K562 (cell line): Measurements from ENCODE around the gene CFAP53.

Experiments used
- ATF2 ChIP-seq: sonication (generic); formaldehyde crosslinking; IDR thresholded peaks from 2 replicates; pipeline ENCODE4 v1.8.1; 2022; ENCODE audit warnings: missing genetic modification reagents
- CTCF ChIP-seq, 3 experiments: IDR thresholded peaks in 2 of 3; conservative IDR thresholded peaks in 1 of 3; 2 replicates each; pipeline ENCODE4 v1.5.1; 2011 to 2012; ENCODE audit warnings: low read length in 3 of 3, mild to moderate bottlenecking in 3 of 3, control low read depth in 2 of 3, improper control_type of control experiment in 1 of 3, inconsistent platforms in 1 of 3, low read depth in 1 of 3, mixed read lengths in 1 of 3, moderate library complexity in 1 of 3; ENCODE audit not compliant: insufficient read depth in 2 of 3
- EZH2 ChIP-seq: IDR thresholded peaks from 2 replicates; pipeline ENCODE4 v1.6.1; 2012; ENCODE audit warnings: low read depth, mild to moderate bottlenecking, inconsistent platforms, low read length, borderline replicate concordance
- FOS ChIP-seq: IDR thresholded peaks from 3 replicates; pipeline ENCODE4 v1.6.1; 2011; ENCODE audit not compliant: insufficient read length; ENCODE audit errors: extremely low read depth
- MAFK ChIP-seq: IDR thresholded peaks from 2 replicates; pipeline ENCODE4 v1.6.1; 2011; ENCODE audit warnings: low read length, improper control_type of control experiment
- MTA3 ChIP-seq: fragments of 450-650 bp; formaldehyde crosslinking; IDR thresholded peaks from 2 replicates; pipeline ENCODE4 v1.6.1; 2017; ENCODE audit warnings: mild to moderate bottlenecking, borderline replicate concordance
- NRF1 ChIP-seq, 2 experiments: fragments of 450-650 bp; IDR thresholded peaks in 1 of 2; conservative IDR thresholded peaks in 1 of 2; 2 replicates each; pipeline ENCODE4 v1.6.1; 2014; ENCODE audit warnings: mild to moderate bottlenecking in 2 of 2
- RFX1 ChIP-seq: fragments of 450-650 bp; IDR thresholded peaks from 2 replicates; pipeline ENCODE4 v1.6.1; 2016; ENCODE audit warnings: mild to moderate bottlenecking, moderate library complexity
- SAFB ChIP-seq: fragments of 200-400 bp; formaldehyde crosslinking; IDR thresholded peaks from 2 replicates; pipeline ENCODE4 v1.6.1; 2017; ENCODE audit warnings: low read depth, low read length, borderline replicate concordance
- SIRT6 ChIP-seq: IDR thresholded peaks from one replicate; pipeline ENCODE4 v1.6.1; 2012; ENCODE audit warnings: low read depth, mild to moderate bottlenecking, control low read depth, inconsistent platforms, low read length, moderate library complexity
- VEZF1 ChIP-seq: fragments of 200-800 bp; sonication (Bioruptor generic); IDR thresholded peaks from 2 replicates; pipeline ENCODE4 v1.6.1; 2017; ENCODE audit warnings: missing genetic modification characterization, missing compliant biosample characterization

GRCh38 chr18:50310080-50310479, 43.8 kb upstream of the CFAP53 start:
- TF ChIP-seq MTA3 (no peak), SAFB (no peak), NRF1 (conservative IDR thresholded peaks at IDR 0.05 in 1 of 2, IDR thresholded peaks at IDR 0.05 in 1 of 2) (no peak), FOS (no peak), ATF2 (no peak), MAFK (no peak), RFX1 (no peak), EZH2 (no peak), VEZF1 (CRISPR knock-in tag) (no peak), SIRT6 (no peak), CTCF (IDR thresholded peaks at IDR 0.05 in 2 of 3, conservative IDR thresholded peaks at IDR 0.05 in 1 of 3; ENCODE audit: insufficient read depth in 2 of 3, low read depth in 1 of 3, low read length in 3 of 3) (no peak)
